H1 (cell line): Measurements from ENCODE around the gene IRF9. TPM values are rescaled to one million over a fixed set of nuclear protein-coding genes. Genes with fewer than 3 reads are reported as not detected.

Source experiments
- CTCF ChIA-PET: fragments of 300-600 bp; sonication (Branson Sonifier 250); formaldehyde crosslinking; loops from one replicate; lab custom pipeline; 2021; ENCODE audit not compliant: partially characterized antibody; lab: Charles Lee
- POLR2A ChIA-PET: fragments of 300-600 bp; sonication (Branson Sonifier 250); formaldehyde crosslinking; loops from one replicate; lab custom pipeline; 2021; ENCODE audit warnings: inconsistent platforms; ENCODE audit not compliant: partially characterized antibody; lab: Charles Lee
- DNase-seq, 2 experiments: peaks; one replicate each; pipeline versions ENCODE4 v3.0.0 to v3.0.0-alpha.2; 2010 to 2022; ENCODE audit warnings: low spot score in 2 of 2, low read depth in 1 of 2, mixed read lengths in 1 of 2
- FAIRE-seq: peaks from 2 replicates; lab custom pipeline; 2011; peaks lifted over from hg19 to GRCh38; lab: Jason Lieb, UNC
- H2AFZ ChIP-seq: 2 replicates; pipeline ENCODE4 v1.8.1; 2012; ENCODE audit warnings: low read length, inconsistent platforms
- H2AK5ac ChIP-seq: 2 replicates; pipeline ENCODE4 v1.6.1; 2013; ENCODE audit warnings: low read depth, low read length
- H2BK120ac ChIP-seq: replicated peaks from 2 replicates; pipeline ENCODE3; 2013; ENCODE audit warnings: low read depth, low read length, inconsistent platforms
- H2BK12ac ChIP-seq: 2 replicates; pipeline ENCODE4 v1.6.1; 2013; ENCODE audit warnings: low read depth, low read length
- H2BK15ac ChIP-seq: 2 replicates; pipeline ENCODE4 v1.6.1; 2013; ENCODE audit warnings: low read length
- H2BK20ac ChIP-seq: 2 replicates; pipeline ENCODE4 v1.6.1; 2013; ENCODE audit warnings: low read length
- H2BK5ac ChIP-seq: 2 replicates; pipeline ENCODE4 v1.6.1; 2013; ENCODE audit warnings: low read depth, low read length
- H3K14ac ChIP-seq: 2 replicates; pipeline ENCODE4 v1.6.1; 2013; ENCODE audit warnings: inconsistent platforms; ENCODE audit not compliant: insufficient read length
- H3K18ac ChIP-seq: 2 replicates; pipeline ENCODE4 v1.6.1; 2013; ENCODE audit warnings: low read length; ENCODE audit errors: extremely low read depth
- H3K23ac ChIP-seq: 2 replicates; pipeline ENCODE4 v1.6.1; 2013; ENCODE audit warnings: inconsistent platforms; ENCODE audit not compliant: insufficient read length
- H3K23me2 ChIP-seq: 2 replicates; pipeline ENCODE4 v1.6.1; 2013; ENCODE audit warnings: low read depth, low read length
- H3K27ac ChIP-seq: 2 replicates; pipeline ENCODE4 v1.6.1; 2011; ENCODE audit warnings: low read depth, low read length, inconsistent platforms
- H3K27me3 ChIP-seq, 4 experiments: replicated peaks in 1 of 4; 1 replicate in 1 of 4; 2 replicates in 3 of 4; pipeline versions ENCODE4 v1.6.1 to v1.8.1; 2011 to 2013; ENCODE audit warnings: low read length in 3 of 4, mild to moderate bottlenecking in 3 of 4, inconsistent platforms in 2 of 4, mixed read lengths in 2 of 4, moderate library complexity in 1 of 4; ENCODE audit not compliant: control insufficient read depth in 3 of 4, insufficient read depth in 3 of 4; ENCODE audit errors: extremely low read depth in 1 of 4
- H3K36me3 ChIP-seq, 4 experiments: 2 replicates each; pipeline versions ENCODE4 v1.6.1 to v1.8.1; 2011 to 2013; ENCODE audit warnings: mild to moderate bottlenecking in 4 of 4, low read length in 3 of 4, moderate library complexity in 2 of 4, control low read depth in 1 of 4, inconsistent platforms in 1 of 4; ENCODE audit not compliant: insufficient read depth in 4 of 4, control insufficient read depth in 2 of 4
- H3K4ac ChIP-seq: replicated peaks from 2 replicates; pipeline ENCODE3; 2013; ENCODE audit warnings: low read length, low read depth, mixed read lengths, inconsistent platforms; ENCODE audit not compliant: insufficient read length
- H3K4me1 ChIP-seq, 4 experiments: replicated peaks in 1 of 4; 1 replicate in 1 of 4; 2 replicates in 3 of 4; pipeline versions ENCODE4 v1.6.1 to v1.8.1; 2011 to 2013; ENCODE audit warnings: low read length in 3 of 4, inconsistent platforms in 2 of 4, mixed read lengths in 1 of 4; ENCODE audit not compliant: insufficient read depth in 4 of 4, control insufficient read depth in 3 of 4
- H3K4me2 ChIP-seq, 2 experiments: 2 replicates each; pipeline versions ENCODE4 v1.6.1 to v1.8.1; 2011 to 2013; ENCODE audit warnings: low read depth in 2 of 2, low read length in 2 of 2, control low read depth in 1 of 2, inconsistent platforms in 1 of 2, mild to moderate bottlenecking in 1 of 2; ENCODE audit not compliant: insufficient read depth in 1 of 2
- H3K4me3 ChIP-seq, 4 experiments: fragments of 200-600, 300-600 bp in 1 of 4; sonication (generic), shearing (Covaris generic), sonication (Bioruptor Twin) in 1 of 4; 2 replicates each; pipeline versions ENCODE4 v1.5.1 to v1.8.1; 2011 to 2016; ENCODE audit warnings: low read length in 4 of 4, low read depth in 3 of 4, control low read depth in 2 of 4, inconsistent platforms in 2 of 4, mild to moderate bottlenecking in 2 of 4, mixed read lengths in 1 of 4, moderate library complexity in 1 of 4; ENCODE audit not compliant: insufficient read depth in 2 of 4; ENCODE audit errors: extremely low read depth in 1 of 4
- H3K56ac ChIP-seq: replicated peaks from 2 replicates; pipeline ENCODE3; 2013; ENCODE audit warnings: low read depth, mild to moderate bottlenecking, mixed read lengths, low read length, inconsistent platforms; ENCODE audit not compliant: insufficient read length
- H3K79me1 ChIP-seq: 2 replicates; pipeline ENCODE4 v1.6.1; 2013; ENCODE audit warnings: low read depth, low read length, control low read depth
- H3K79me2 ChIP-seq, 2 experiments: 2 replicates each; pipeline versions ENCODE4 v1.6.1 to v1.8.1; 2012 to 2013; ENCODE audit warnings: low read length in 2 of 2, mild to moderate bottlenecking in 2 of 2, inconsistent platforms in 1 of 2; ENCODE audit not compliant: insufficient read depth in 2 of 2, control insufficient read depth in 1 of 2
- H3K9ac ChIP-seq, 4 experiments: replicated peaks in 1 of 4; 1 replicate in 1 of 4; 2 replicates in 3 of 4; pipeline versions ENCODE4 v1.6.1 to v1.8.1; 2011 to 2013; ENCODE audit warnings: low read depth in 3 of 4, low read length in 3 of 4, control low read depth in 2 of 4, mild to moderate bottlenecking in 2 of 4, moderate library complexity in 2 of 4, inconsistent platforms in 1 of 4; ENCODE audit errors: extremely low read depth in 1 of 4
- H3K9me3 ChIP-seq, 2 experiments: 2 replicates each; pipeline versions ENCODE4 v1.6.1 to v1.8.1; 2012 to 2013; ENCODE audit warnings: mild to moderate bottlenecking in 2 of 2, moderate library complexity in 2 of 2, control low read depth in 1 of 2, inconsistent platforms in 1 of 2, low read depth in 1 of 2, low read length in 1 of 2, mixed read lengths in 1 of 2; ENCODE audit not compliant: insufficient read depth in 2 of 2
- H4K20me1 ChIP-seq, 2 experiments: replicated peaks in 1 of 2; 2 replicates each; pipeline versions ENCODE3 to v1.8.1; 2011 to 2013; ENCODE audit warnings: inconsistent platforms in 2 of 2, low read length in 2 of 2, mild to moderate bottlenecking in 1 of 2; ENCODE audit not compliant: insufficient read depth in 2 of 2, control insufficient read depth in 1 of 2
- H4K5ac ChIP-seq: 2 replicates; pipeline ENCODE4 v1.6.1; 2013; ENCODE audit warnings: low read length, low read depth, mixed read lengths, inconsistent platforms; ENCODE audit not compliant: insufficient read length
- H4K8ac ChIP-seq: 2 replicates; pipeline ENCODE4 v1.8.0; 2013; ENCODE audit warnings: mild to moderate bottlenecking, moderate library complexity, low read length, inconsistent platforms; ENCODE audit not compliant: insufficient read depth; ENCODE audit errors: extremely low read depth
- H4K91ac ChIP-seq: replicated peaks from 2 replicates; pipeline ENCODE3; 2013; ENCODE audit warnings: low read length, mixed read lengths, inconsistent platforms; ENCODE audit not compliant: insufficient read length
- RNF2 ChIP-seq: fragments of 200-900, 300-1000 bp; sonication (generic); IDR thresholded peaks from 2 replicates; pipeline ENCODE4 v1.7.1; 2016; ENCODE audit warnings: borderline replicate concordance, low read depth, mild to moderate bottlenecking, antibody characterized with exemption, low read length; ENCODE audit not compliant: poor library complexity, severe bottlenecking; ENCODE audit errors: missing control alignments
- TAF7 ChIP-seq: optimal IDR thresholded peaks from 2 replicates; pipeline ENCODE3; 2011; ENCODE audit warnings: low read depth, mild to moderate bottlenecking, inconsistent platforms, low read length, moderate library complexity, borderline replicate concordance
- WGBS, 2 experiments: shearing (Covaris generic) in 1 of 2; methylation state at CpG; one replicate each; pipeline versions ENCODE4 v1.1.6 to v1.1.7; 2013 to 2015; ENCODE audit warnings: low lambda C conversion rate in 2 of 2, mixed read lengths in 2 of 2, inconsistent platforms in 1 of 2, low coverage in 1 of 2, missing lambda C conversion rate in 1 of 2; ENCODE audit not compliant: insufficient replicate concordance in 2 of 2, insufficient coverage in 1 of 2, insufficient read length in 1 of 2; ENCODE audit errors: extremely low coverage in 1 of 2, missing lambda C conversion rate in 1 of 2; 5-methylcytosine and 5-hydroxymethylcytosine counted together
- polyA plus RNA-seq, 7 experiments: library from polyadenylated mRNA; depleted of rRNA in 3 of 7; stranded (reverse) in 5 of 7; unstranded in 2 of 7; fragments of >200 nt in 5 of 7; fragments of 200-250 nt in 2 of 7; gene quantifications; 1 replicate in 5 of 7; 2 replicates in 1 of 7; 4 replicates in 1 of 7; pipeline versions ENCODE4 v1.2.1 to v1.2.3, GENCODE V29; 2011 to 2013; ENCODE audit warnings: missing spikeins in 2 of 7, mixed read lengths in 2 of 7
- total RNA-seq: library from RNA; stranded (reverse); fragmentation: NEBNext Ultra II Directional; extraction: Animal tissue kit (Norgen Biotek cat#: 25700); gene quantifications from 2 replicates; pipeline ENCODE4 v1.2.1, GENCODE V29; 2021

The IRF9 gene
- total and polyA plus RNA-seq, 2 of the 8 experiments (the other 6 are each of a cell fraction or from before 2014, with no cell fraction given) = 11.4 to 13.2 TPM

DNA sequence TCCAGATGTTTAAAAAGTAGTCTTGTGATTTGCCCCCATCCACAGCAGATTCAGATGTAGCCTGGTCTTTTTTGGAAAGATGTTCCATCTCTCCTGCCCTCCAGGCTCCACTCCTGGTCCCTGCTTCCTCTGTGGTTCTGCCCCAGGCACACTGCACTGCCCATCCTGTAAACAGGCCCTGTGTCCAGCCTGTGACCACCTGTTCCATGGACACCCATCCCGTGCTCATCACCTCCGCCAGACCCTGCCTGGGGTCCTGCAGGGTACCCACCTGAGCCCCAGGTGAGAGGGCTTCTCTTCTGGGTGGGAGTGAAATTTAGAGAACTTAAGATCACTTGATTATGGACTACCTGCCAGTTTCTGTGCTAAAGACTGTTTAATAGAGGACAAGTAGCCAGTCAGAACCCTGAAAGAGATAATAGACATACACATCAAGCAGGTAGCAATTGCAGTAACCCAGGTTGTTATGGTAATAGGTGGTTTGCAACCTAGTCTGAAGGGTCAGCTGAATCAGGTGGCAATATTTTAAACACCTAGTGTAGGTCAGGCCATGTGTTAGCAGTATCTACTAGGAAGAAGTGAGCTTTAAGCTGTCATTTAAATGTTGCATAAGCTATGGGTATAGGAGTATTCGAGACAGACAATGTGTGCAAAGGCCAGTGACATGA is 11.6 kb upstream of the IRF9 start:
- H2AFZ ChIP-seq = no peak overlapping the region
- DNase-seq (no peak), FAIRE-seq (no peak)
- no peaks in the 10 kb centered on the region for H3K27me3 ChIP-seq
- peaks cover 14 to 32% (median 29%) of the 10 kb centered on the region in 4 experiments for H3K36me3 ChIP-seq
- no peak overlapping the region for H2BK20ac ChIP-seq
- no peak overlapping the region for H4K5ac ChIP-seq
- no peak overlapping the region for H2BK5ac ChIP-seq
- 0 out of 2 replicates have a peak overlapping the region, but pooled peaks have one; percentile 71 for H2AK5ac ChIP-seq
- no peaks in the 10 kb centered on the region for H3K9me3 ChIP-seq
- no peak overlapping the region for H3K14ac ChIP-seq
- H3K4me3 ChIP-seq = no peak overlapping the region
- TF ChIP-seq TAF7 (no peak), RNF2 (no peak)
- H3K79me1 ChIP-seq = peaks cover 11% of the 10 kb centered on the region; the same call in 1 of the 2 replicates
- no peak overlapping the region for H2BK15ac ChIP-seq
- POLR2A ChIA-PET = interaction anchor here (0.8 to 9.6 kb wide), 16 partner anchors 8 to 91 kb away, joined by 3 to 86 read pairs (median 6); partner anchors contain the start of genes EMC9, IRF9, PCK2 and PSME1
- H3K56ac ChIP-seq = no peak overlapping the region
- H3K4me1 ChIP-seq = peaks cover 0 to 10% (median 7%) of the 10 kb centered on the region in 4 experiments; a peak in 5 of 7 replicates
- H3K4ac ChIP-seq = no peak overlapping the region
- no peak overlapping the region for H3K9ac ChIP-seq
- CTCF ChIA-PET = interaction anchor here (1.0 to 3.7 kb wide), 8 partner anchors 8 to 60 kb away, joined by 3 to 26 read pairs (median 5); partner anchors contain the start of genes EMC9, IRF9 and PSME1
- H3K27ac ChIP-seq = no peak overlapping the region
- no peak overlapping the region for H3K23ac ChIP-seq
- H2BK120ac ChIP-seq = no peak overlapping the region
- peaks cover 0 to 28% of the 10 kb centered on the region in 2 experiments; a peak in 3 of 4 replicates for H3K79me2 ChIP-seq
- whole genome bisulfite sequencing, 2 experiments = 92% methylated on average over 3 of the region's 3 CpGs; no CpG with 5 or more reads in 1 of the 2 experiments
- H2BK12ac ChIP-seq = no peak overlapping the region
- H3K23me2 ChIP-seq = peaks cover 10% of the 10 kb centered on the region
- no peak overlapping the region for H3K18ac ChIP-seq
- peaks cover 0 to 19% of the 10 kb centered on the region in 2 experiments for H4K20me1 ChIP-seq
- H4K91ac ChIP-seq = no peak overlapping the region
- H4K8ac ChIP-seq = no peak overlapping the region
- no peak overlapping the region for H3K4me2 ChIP-seq
